GM18498 (cell line): ENCODE measurements around the gene PDIA4.
"Not testable (repeated sequence)": the region's sequence is repeated elsewhere in the genome, so short reads cannot be mapped to it uniquely, and the experiment has no call there.

Source experiments
- ATAC-seq: cut with Tn5 transposase; IDR thresholded peaks from one replicate; pipeline ENCODE4 v1.9.1; 2021; ENCODE audit warnings: mild to moderate bottlenecking, moderate library complexity; ENCODE audit not compliant: unreplicated experiment

Gene PDIA4

DNA sequence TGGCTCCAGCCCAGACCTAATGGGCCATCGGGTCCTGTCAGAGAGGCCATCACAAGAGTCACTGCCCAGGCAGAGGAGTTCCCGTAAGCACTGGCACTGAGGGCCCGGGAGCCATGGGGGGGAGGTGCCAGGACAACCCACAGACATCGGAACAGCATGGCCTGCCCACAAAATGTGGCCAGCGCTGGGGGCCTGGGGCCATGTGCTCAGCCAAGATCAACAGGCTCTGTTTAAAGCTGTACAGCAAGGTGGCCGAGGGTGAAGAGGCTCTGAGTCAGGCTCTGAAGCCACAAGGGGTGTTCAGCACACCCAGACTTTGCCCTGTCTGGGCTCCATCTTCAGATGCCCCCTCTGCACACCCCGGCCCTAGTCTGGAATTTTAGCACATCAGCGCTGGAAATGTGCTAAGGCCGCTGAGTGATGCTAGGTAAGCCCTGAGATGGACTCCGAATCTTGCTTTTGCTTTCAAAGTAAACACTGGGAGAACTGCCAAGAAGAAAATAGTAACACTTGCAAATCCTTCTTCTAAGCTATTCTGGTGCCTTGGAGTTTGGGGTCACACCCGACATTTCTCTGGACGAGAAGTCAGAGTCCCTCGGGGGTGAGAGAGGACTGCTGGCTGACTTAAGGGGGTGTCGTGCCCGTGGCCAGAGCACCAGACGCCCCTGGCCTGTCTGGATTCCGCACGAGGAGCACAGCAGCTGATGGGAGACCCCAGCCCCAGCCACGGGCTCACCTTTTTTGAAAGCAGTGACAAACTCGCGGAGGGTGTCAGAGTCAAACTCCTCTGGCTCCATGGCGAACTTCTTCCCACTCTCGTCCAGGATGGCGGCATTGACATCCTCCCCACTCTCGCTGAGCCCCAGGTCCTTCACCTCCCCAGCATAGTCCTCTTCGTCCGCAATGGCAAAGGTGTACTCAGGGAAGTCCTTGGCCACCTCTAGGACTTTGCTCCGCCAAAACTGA lies 23.6 kb downstream of the PDIA4 start:
- no peak for ATAC-seq

- ATAC-seq, result no peak
Observed at GRCh38 chr7:149003560-149004305, 24.6 kb downstream of the PDIA4 start.

- no peak for ATAC-seq
Observed at GRCh38 chr7:149003018-149003417, 25.3 kb downstream of the PDIA4 start.

DNA sequence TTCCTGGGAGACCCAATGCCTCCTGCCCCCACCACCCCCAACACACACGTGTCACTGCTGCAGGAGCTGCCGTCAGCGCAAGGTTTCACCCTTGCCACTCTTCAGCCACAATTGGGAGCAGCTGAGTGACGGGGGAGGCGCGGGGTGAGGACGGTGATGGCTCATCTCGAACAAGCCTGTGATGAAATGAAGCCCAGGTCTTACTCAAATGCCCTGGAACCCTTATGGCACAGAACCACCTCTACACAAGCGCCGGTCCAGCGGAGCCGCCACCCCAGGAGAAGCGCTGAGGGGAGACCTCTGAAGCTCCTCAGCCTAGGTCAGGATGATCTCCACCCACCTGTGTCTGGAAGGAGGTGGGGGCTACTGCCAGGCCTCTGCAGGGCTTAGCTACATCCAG lies 25.7 kb downstream of the PDIA4 start:
- no peak for ATAC-seq

DNA sequence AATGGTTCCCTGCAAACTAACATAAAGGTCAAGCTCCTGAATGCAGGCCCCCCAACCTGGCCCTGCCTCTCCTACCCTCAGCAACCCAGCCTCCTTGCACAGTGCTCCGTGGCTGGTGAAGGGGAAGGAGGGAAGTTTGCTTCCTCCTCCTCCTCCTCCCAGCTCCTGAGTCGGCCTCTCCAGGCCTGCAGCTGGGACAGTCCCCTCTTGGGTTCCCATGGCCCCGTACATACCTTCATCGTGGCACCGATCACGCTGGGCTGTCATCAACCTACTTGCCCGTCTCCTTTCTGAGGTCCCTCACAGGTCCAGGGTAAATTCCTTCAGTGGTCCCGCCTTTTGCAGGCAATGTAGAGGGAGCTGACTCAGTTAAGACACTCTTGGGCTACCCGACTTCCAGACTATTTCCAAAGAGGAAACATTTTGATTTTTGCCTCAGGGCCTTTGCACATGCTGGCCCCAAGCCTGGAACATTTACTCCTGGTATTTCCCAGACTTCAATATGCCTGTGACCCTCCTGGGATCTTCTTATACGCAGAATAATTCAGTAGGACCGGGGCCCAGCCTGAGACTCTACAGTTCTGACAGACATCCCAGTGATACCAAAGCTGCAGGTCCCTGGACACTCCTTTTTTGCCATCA lies 26.8 kb downstream of the PDIA4 start:
- ATAC-seq, result no peak

DNA sequence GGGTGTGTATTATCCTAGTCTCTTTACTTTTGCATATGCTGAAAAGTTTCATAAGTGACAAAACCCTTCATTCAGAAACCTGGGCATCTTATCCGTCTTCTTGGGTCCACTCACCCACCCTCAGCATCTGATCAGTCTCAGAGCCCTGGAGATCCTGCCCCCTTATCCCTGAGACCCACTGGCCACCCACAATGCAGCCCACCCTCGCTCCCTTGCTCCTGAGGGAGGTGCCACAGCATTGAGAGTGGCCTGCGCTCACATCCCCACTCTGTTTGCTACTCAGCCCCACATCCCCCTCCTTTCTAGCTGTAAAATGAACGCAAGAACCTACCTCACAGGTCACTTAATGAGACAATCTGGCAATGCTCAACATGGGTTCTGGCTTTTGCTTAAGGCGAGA lies 27.3 kb downstream of the PDIA4 start:
- ATAC-seq, result no peak

DNA sequence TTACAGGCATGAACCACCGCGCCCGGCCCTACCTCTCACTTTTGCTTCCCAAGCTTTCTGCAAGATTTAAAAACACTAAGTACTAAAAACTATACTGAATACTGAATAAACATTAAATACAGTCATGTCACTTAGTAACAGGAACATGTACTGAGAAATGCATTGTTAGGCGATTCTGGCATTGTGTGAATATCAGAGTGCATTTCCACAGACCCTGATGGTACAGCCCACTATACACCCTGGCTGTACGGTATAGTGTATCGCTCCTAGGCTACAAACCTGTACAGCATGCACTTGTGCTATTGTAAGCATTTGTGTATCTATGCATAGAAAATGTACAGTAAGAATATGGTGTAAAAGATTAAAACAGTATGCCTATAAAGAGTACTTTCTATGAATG lies 29.1 kb downstream of the PDIA4 start:
- no peak for ATAC-seq

GRCh38 chr7:148997497-148997896 lies 30.8 kb downstream of the PDIA4 start:
- ATAC-seq, result no peak

- no peak for ATAC-seq
Observed at GRCh38 chr7:148994576-148994975, 33.7 kb downstream of the PDIA4 start.

- no peak for ATAC-seq
Observed at GRCh38 chr7:148993193-148993592, 35.1 kb downstream of the PDIA4 start.

- no peak for ATAC-seq
Observed at GRCh38 chr7:148991536-148991935, 36.8 kb downstream of the PDIA4 start.

DNA sequence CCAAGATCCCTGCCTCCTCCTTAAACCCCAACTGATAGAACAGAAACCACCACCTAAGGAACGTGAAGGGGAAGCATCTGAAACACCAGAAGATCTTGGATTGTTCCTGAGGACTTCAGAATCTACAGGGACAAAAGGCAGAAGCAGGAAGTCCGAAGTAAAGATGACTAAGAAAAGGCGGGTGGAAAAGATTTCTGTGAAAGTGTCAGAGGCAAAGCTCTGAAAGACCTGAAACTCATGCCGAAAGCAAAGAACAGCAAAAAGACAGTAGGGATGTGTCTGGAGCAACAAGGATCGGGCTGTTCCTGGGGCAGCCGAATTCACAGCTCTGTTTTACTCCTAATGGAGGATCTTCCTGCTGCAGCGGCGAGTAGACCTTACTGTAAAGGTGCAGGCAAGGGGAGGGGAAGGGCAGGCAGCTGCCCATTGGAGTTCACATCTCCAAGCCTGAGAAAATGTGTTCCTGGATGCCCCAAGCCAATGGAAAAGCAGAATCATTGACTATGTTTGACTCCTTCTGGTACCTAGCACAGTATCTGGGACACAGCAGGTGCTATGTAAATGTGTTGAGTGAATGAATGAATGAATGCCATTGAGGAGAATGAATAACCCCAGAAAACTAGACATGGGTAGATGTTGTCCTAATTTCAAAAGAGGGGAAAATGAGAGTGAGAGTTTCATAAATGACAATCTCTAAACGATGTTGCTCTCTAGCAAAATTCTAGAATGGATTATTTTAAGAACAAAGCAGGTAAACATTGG lies 40.4 kb downstream of the PDIA4 start:
- no peak for ATAC-seq

DNA sequence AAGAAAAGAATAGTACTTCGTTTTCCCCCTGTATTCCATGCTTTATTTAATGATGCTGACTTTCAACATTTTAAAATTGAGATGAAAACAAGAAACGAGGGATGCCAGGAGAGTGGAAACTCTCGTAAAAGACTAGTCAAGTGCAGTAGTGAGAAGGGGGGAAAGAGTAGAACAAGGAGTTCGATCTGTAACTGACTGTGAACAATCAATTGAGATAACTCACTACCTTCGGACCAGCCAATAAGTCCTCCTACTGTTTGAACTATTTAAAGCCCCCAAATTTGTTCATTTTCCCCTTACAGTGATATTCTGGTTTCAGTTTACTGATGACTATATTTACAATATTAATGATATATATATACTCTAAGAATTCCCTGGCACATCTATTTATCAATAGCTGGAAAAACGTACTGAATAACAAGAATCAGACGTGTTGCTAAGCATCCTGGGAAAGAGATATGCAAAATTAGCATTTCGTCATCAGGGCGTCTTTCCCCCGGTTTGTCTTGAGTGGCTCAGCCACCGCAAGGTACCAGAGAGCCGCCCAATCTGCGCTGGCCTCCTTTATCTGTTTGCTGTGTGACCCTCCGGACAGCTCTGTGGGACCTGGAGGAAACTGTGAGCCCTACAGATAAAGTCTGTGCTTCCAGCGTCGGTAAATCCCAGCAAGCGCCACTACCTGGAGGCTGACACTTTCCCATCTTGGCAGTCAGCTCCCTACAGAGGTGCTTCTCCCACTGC lies 41.1 kb downstream of the PDIA4 start:
- peak; percentile 88 for ATAC-seq

- ATAC-seq, result no peak
Observed at GRCh38 chr7:148986742-148987009, 41.6 kb downstream of the PDIA4 start.

DNA sequence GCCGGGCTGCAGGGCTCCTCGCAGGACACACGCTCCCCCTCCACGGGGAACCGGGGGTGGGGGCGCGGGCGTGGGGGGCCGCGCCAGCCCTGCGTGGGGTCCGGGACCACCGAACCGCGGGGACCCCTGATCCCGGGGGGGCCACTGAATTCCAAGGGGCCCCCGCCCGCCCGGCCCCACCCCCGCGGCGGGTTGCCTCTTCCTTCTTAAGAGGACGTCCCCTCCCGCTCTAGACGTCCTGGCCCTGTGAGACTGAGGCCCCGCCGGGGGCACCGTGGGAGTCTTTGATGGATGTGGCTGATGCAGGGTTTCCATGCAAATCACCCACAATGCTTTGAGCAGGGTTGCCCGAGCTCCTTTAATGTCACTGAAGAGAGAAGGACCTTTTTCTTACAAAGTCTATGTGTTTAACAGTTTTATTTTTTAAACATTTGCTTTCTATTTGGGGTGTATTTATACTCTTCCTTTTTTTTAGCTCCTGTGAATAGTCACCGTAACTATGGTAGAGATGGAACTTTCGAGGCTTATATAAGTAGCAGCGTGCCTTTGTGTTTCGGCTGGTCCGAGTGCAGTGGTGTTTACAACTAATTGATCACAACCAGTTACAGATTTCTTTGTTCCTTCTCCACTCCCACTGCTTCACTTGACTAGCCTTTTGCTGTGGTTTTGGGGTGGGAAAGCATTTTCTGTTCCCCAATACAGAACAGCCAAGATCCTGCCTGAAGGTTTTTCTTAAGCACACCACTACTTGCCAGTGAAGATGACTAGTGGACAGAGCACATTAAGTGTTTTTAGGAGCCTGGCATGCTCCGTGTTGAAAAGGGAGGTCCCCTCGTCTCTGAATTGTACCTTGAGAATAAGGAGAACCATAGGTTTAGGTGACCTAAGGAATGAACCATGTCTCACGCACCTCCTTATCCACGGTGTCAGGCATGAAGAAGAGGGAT lies 44.8 kb downstream of the PDIA4 start:
- ATAC-seq, result peak; percentile 57

DNA sequence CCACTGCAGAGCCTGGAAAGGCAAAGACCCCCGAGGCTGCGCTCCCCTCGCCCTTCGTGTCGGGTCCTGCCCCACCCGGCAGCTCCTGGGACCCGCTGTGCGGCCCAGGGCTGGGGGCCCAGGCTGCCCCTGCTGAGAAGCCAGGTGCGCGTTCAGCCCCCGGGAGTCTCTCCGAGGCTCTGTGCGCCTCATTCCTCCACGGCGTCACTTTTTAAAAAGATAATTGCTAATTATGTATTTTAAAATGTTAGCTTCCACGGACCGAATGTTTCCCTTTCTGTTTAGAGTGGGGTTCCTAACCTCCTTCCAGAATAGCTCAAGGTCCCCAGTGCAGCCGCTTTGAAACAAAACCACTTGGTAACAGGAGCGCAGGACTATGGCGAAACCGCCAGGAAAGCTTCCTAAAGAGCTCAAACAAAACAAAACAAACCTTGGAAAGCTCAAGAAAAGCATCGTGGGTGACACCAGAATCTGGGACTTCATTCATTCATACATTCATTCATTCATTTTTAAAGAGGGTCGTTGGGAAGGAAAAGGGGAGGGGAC lies 45.6 kb downstream of the PDIA4 start:
- no peak for ATAC-seq

- ATAC-seq, result no peak
Observed at GRCh38 chr7:148979827-148980226, 48.5 kb downstream of the PDIA4 start.

DNA sequence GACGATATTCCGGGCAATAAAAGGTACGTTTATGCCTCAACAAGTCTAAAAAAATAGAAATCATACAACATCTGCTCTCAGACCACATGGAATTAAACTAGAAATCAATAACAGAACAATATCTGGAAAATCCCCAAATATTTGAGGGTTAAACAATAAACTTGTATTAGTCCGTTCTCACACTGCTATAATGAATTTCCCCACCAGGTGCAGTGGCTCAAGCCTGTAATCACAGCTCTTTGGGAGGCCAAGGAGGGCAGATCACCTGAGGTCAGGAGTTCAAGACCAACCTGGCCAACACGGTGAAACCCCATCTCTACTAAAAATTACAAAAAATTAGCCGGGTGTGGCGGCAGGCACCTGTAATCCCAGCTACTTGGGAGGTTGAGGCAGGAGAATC lies 49.2 kb downstream of the PDIA4 start:
- ATAC-seq, result not testable (repeated sequence)

GRCh38 chr7:148978091-148978490 lies 50.2 kb downstream of the PDIA4 start:
- no peak for ATAC-seq
